Spinal cord (tissue), 10 donors: ENCODE results near the gene EXOC3. TPM values are rescaled to one million over a fixed set of nuclear protein-coding genes. Genes with fewer than 3 reads are reported as not detected.

ENCODE experiments used
- DNase-seq, 6 donors: peaks; one replicate each; pipeline versions ENCODE4 v3.0.0 to v3.0.0-alpha.2; 2013 to 2015; ENCODE audit warnings: low spot score in 6 of 6, low read depth in 4 of 6
- H3K27ac ChIP-seq: one replicate; pipeline ENCODE4 v1.5.1; 2013; ENCODE audit warnings: low read depth, low read length, control low read depth
- H3K27me3 ChIP-seq: one replicate; pipeline ENCODE4 v1.6.1; 2013; ENCODE audit warnings: low read length; ENCODE audit not compliant: control insufficient read depth, insufficient read depth
- H3K36me3 ChIP-seq: one replicate; pipeline ENCODE4 v1.6.1; 2013; ENCODE audit warnings: low read length; ENCODE audit not compliant: control insufficient read depth, insufficient read depth
- H3K4me1 ChIP-seq: one replicate; pipeline ENCODE4 v1.6.1; 2013; ENCODE audit warnings: low read length; ENCODE audit not compliant: control insufficient read depth, insufficient read depth
- H3K4me3 ChIP-seq: one replicate; pipeline ENCODE4 v1.5.1; 2013; ENCODE audit warnings: low read depth, low read length, control low read depth
- H3K9me3 ChIP-seq: one replicate; pipeline ENCODE4 v1.6.1; 2013; ENCODE audit warnings: low read length; ENCODE audit not compliant: control insufficient read depth, insufficient read depth
- WGBS: methylation state at CpG from one replicate; pipeline ENCODE4 v1.1.5; 2013; ENCODE audit warnings: missing lambda C conversion rate; ENCODE audit not compliant: insufficient coverage; 5-methylcytosine and 5-hydroxymethylcytosine counted together
- polyA plus RNA-seq, 2 donors: library from polyadenylated mRNA; unstranded; fragments of 120-200 nt; gene quantifications; one replicate each; pipeline ENCODE4 v1.2.1, GENCODE V29; 2013; ENCODE audit not compliant: insufficient read length in 2 of 2
- total RNA-seq, 2 donors: library from RNA; depleted of rRNA in 1 of 2; stranded (reverse); fragments of 120-200 nt in 1 of 2; fragments of >200 nt in 1 of 2; gene quantifications; one replicate each; pipeline versions ENCODE4 v1.2.3 to v1.2.4, GENCODE V29; 2013 to 2014
- donor health status: healthy.

Gene EXOC3
- total and polyA plus RNA-seq, 4 donors: 29.7 to 68.6 (median 53.0) TPM

- Histone ChIP-seq H3K27ac (no peak overlapping the region), H3K27me3 (no peaks in the 10 kb centered on the region), H3K4me3 (no peak overlapping the region), H3K9me3 (no peaks in the 10 kb centered on the region), H3K4me1 (peaks cover 18% of the 10 kb centered on the region), H3K36me3 (peaks cover 38% of the 10 kb centered on the region)
- DNase-seq: peak in 2 of 6 donors; percentile 32 to 34
- 48% methylated on average over 13 of the region's 18 CpGs for WGBS
Measured at GRCh38 chr5:431001-431710, 11.8 kb upstream of the EXOC3 start.

- Histone ChIP-seq H3K9me3 (no peaks in the 10 kb centered on the region), H3K27me3 (no peaks in the 10 kb centered on the region), H3K4me1 (peaks cover 18% of the 10 kb centered on the region), H3K4me3 (no peak overlapping the region), H3K36me3 (peaks cover 38% of the 10 kb centered on the region), H3K27ac (no peak overlapping the region)
- no peak for DNase-seq
- WGBS: 50% methylated on average over 1 of the region's 4 CpGs
Measured at GRCh38 chr5:431711-432050, 11.3 kb upstream of the EXOC3 start.

GRCh38 chr5:432201-432927 lies 10.6 kb upstream of the EXOC3 start:
- Histone ChIP-seq H3K27me3 (no peaks in the 10 kb centered on the region), H3K4me3 (no peak overlapping the region), H3K4me1 (peaks cover 18% of the 10 kb centered on the region), H3K9me3 (no peaks in the 10 kb centered on the region), H3K36me3 (peaks cover 38% of the 10 kb centered on the region), H3K27ac (no peak overlapping the region)
- no peak for DNase-seq
- 78% methylated on average over 13 of the region's 18 CpGs for WGBS

- no peak for DNase-seq
- H3K27me3 ChIP-seq: no peaks in the 10 kb centered on the region
- peaks cover 31% of the 10 kb centered on the region for H3K36me3 ChIP-seq
- WGBS: 80% methylated on average over 20 of the region's 23 CpGs
- no peaks in the 10 kb centered on the region for H3K9me3 ChIP-seq
- peaks cover 18% of the 10 kb centered on the region for H3K4me1 ChIP-seq
- H3K27ac ChIP-seq: no peak overlapping the region
- no peak overlapping the region for H3K4me3 ChIP-seq
Measured at GRCh38 chr5:432928-433791, 9.8 kb upstream of the EXOC3 start.

GRCh38 chr5:433836-434235 lies 9.1 kb upstream of the EXOC3 start:
- WGBS: 86% methylated on average over 16 of the region's 16 CpGs

GRCh38 chr5:434443-435146 lies 8.4 kb upstream of the EXOC3 start:
- Histone ChIP-seq H3K4me3 (no peak overlapping the region), H3K36me3 (peaks cover 29% of the 10 kb centered on the region), H3K27me3 (no peaks in the 10 kb centered on the region), H3K9me3 (no peaks in the 10 kb centered on the region), H3K4me1 (peaks cover 12% of the 10 kb centered on the region), H3K27ac (no peak overlapping the region)
- 88% methylated on average over 23 of the region's 26 CpGs for WGBS
- no peak for DNase-seq

More at GRCh38 chr5:433836-434235, 9.1 kb upstream of the EXOC3 start:
- peaks cover 18% of the 10 kb centered on the region for H3K4me1 ChIP-seq
- no peaks in the 10 kb centered on the region for H3K9me3 ChIP-seq
- H3K27me3 ChIP-seq: no peaks in the 10 kb centered on the region
- H3K4me3 ChIP-seq: no peak overlapping the region
- DNase-seq: no peak
- no peak overlapping the region for H3K27ac ChIP-seq
- peaks cover 29% of the 10 kb centered on the region for H3K36me3 ChIP-seq

- DNase-seq: no peak
- no peaks in the 10 kb centered on the region for H3K27me3 ChIP-seq
Measured at GRCh38 chr5:435156-435790, 7.7 kb upstream of the EXOC3 start.

GRCh38 chr5:435961-436640 lies 6.9 kb upstream of the EXOC3 start:
- H3K4me3 ChIP-seq: no peak overlapping the region
- H3K27me3 ChIP-seq: no peaks in the 10 kb centered on the region
- WGBS: 85% methylated on average over 16 of the region's 18 CpGs
- no peaks in the 10 kb centered on the region for H3K4me1 ChIP-seq
- no peak overlapping the region for H3K27ac ChIP-seq
- DNase-seq: no peak
- H3K9me3 ChIP-seq: no peaks in the 10 kb centered on the region
- H3K36me3 ChIP-seq: peaks cover 22% of the 10 kb centered on the region

More at GRCh38 chr5:435156-435790, 7.7 kb upstream of the EXOC3 start:
- Histone ChIP-seq H3K9me3 (no peaks in the 10 kb centered on the region), H3K36me3 (peaks cover 27% of the 10 kb centered on the region), H3K4me1 (peaks cover 6% of the 10 kb centered on the region), H3K4me3 (no peak overlapping the region), H3K27ac (no peak overlapping the region)
- WGBS: 90% methylated on average over 25 of the region's 27 CpGs
